ENCODE data around the gene MAN2C1. TPM values are rescaled to one million over a fixed set of nuclear protein-coding genes. Genes with fewer than 3 reads are reported as not detected.

MAN2C1 gene
- total and polyA plus RNA-seq, 4 donors = 49.2 to 768 (median 227) TPM

DNA sequence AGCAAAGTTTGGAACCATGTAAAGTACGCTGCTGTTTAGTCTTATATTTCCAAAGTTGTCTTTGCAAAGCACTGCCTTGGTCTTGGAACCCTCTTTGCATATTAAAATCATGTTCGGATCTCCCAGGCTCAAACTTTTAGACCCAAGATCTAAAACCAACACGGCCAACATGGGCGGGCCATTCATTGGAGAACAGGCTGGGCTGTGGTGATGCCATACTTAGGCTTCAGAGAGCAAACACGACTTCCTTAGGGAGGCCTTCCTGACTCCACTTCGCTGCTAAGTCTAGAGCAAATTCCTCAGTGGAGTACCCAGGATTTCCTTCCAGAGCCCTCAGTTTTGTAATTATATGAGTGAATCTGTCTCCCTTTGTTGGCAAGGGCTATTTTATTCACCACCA lies 3.5 kb downstream of the MAN2C1 start:
- peaks cover 0 to 4% of the 10 kb centered on the region in 2 donors for H3K36me3 ChIP-seq (ENCODE audit: control insufficient read depth in 1 of 2, insufficient read depth in 2 of 2, low read length in 1 of 2)
- H3K4me1 ChIP-seq (ENCODE audit: control insufficient read depth in 1 of 2, insufficient read depth in 2 of 2, low read length in 2 of 2) = no peaks in the 10 kb centered on the region
- DNase-seq = no peak
- ATAC-seq (ENCODE audit: low FRiP score) = no peak
- H3K27ac ChIP-seq (ENCODE audit: low read depth in 1 of 2, low read length in 2 of 2) = no peak overlapping the region
- intact Hi-C loops (cut with DNase I) = loop anchor here (5.0 to 10.0 kb wide), 2 partner anchors 87 to 260 kb away; partner anchors contain the start of genes SIN3A (in 1 of the 2) and SNUPN (in 1 of the 2)
- 92% methylated on average over 6 of the region's 6 CpGs for WGBS, 2 donors
- no peaks in the 10 kb centered on the region for H3K9me3 ChIP-seq (ENCODE audit: control insufficient read depth, low read length)
- H3K4me3 ChIP-seq (ENCODE audit: low read length in 2 of 2) = no peak overlapping the region
- H3K27me3 ChIP-seq (ENCODE audit: control insufficient read depth in 1 of 2, insufficient read depth in 2 of 2, low read length in 1 of 2) = no peaks in the 10 kb centered on the region

DNA sequence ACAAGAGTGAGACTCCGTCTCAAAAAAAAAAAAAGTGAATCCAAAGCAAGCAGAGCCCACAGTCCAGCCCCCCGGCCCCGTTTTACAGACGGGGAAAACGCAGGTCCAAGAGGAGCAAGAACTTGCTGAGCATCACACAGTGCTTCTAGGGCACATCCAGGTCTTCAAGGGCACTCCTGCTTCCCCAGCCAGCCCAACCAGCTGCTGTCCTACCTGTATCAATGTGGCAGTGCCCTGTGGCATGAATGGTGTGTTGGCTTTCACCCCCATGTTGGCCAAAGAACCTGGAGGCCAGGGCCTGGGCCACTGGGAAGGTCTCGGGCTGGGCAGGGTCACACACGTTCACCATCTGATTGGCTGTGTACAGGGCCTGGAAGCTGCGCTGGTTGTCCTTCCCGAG lies 4.6 kb downstream of the MAN2C1 start:
- WGBS, 2 donors = 89% methylated on average over 9 of the region's 9 CpGs
- no peak overlapping the region for H3K4me3 ChIP-seq (ENCODE audit: low read length in 2 of 2)
- ATAC-seq (ENCODE audit: low FRiP score) (no peak), DNase-seq (no peak)
- no peaks in the 10 kb centered on the region for H3K4me1 ChIP-seq (ENCODE audit: control insufficient read depth in 1 of 2, insufficient read depth in 2 of 2, low read length in 2 of 2)
- peaks cover 0 to 4% of the 10 kb centered on the region in 2 donors for H3K36me3 ChIP-seq (ENCODE audit: control insufficient read depth in 1 of 2, insufficient read depth in 2 of 2, low read length in 1 of 2)
- H3K9me3 ChIP-seq (ENCODE audit: control insufficient read depth, low read length) = no peaks in the 10 kb centered on the region
- H3K27ac ChIP-seq (ENCODE audit: low read depth in 1 of 2, low read length in 2 of 2) = no peak overlapping the region
- no peaks in the 10 kb centered on the region for H3K27me3 ChIP-seq (ENCODE audit: control insufficient read depth in 1 of 2, insufficient read depth in 2 of 2, low read length in 1 of 2)
- intact Hi-C loops (cut with DNase I) = loop anchor here in 1 of 2 donors (10.0 kb wide), 1 partner anchor 261 kb away; the partner anchor contains the start of gene SNUPN

DNA sequence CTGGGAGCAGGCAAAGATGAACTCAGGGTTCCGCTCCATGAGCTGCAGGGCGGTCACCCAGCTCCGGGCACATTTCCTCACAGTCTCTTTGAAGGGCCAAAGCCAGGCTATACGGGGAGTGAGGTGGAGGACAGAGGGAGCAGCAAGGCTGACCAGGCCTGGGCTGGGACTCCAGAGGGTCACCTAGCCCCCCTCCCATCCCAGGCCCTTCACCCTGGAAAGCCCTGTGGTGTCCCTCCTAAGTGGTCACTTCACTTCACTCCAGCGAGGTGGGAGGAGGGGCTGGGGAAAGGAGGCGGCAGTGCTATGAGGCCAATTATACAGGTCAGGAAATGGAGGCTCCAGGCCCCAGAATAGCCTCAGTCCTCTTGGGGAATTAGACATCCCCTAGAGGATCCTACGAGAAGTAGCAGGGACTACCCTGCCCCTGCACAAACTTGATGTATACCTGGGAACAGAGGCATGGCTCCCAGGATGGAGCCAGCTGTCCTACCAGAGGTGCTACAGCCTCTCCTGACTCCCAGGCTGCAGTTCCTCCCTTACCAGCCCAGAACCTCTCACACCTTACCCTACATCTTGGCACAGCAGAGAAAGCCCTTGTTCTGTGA lies 5.7 kb downstream of the MAN2C1 start:
- Histone ChIP-seq H3K9me3 (ENCODE audit: control insufficient read depth, low read length) (no peaks in the 10 kb centered on the region), H3K27me3 (ENCODE audit: control insufficient read depth in 1 of 2, insufficient read depth in 2 of 2, low read length in 1 of 2) (no peaks in the 10 kb centered on the region), H3K27ac (ENCODE audit: low read depth in 1 of 2, low read length in 2 of 2) (no peak overlapping the region), H3K4me1 (ENCODE audit: control insufficient read depth in 1 of 2, insufficient read depth in 2 of 2, low read length in 2 of 2) (no peaks in the 10 kb centered on the region), H3K36me3 (ENCODE audit: control insufficient read depth in 1 of 2, insufficient read depth in 2 of 2, low read length in 1 of 2) (peaks cover 0 to 7% of the 10 kb centered on the region in 2 donors), H3K4me3 (ENCODE audit: low read length in 2 of 2) (no peak overlapping the region)
- DNase-seq (no peak), ATAC-seq (ENCODE audit: low FRiP score) (no peak)
- intact Hi-C loops (cut with DNase I) = loop anchor here in 1 of 2 donors (10.0 kb wide), 1 partner anchor 262 kb away; the partner anchor contains the start of gene SNUPN
- 83 to 84% methylated on average over 7 of the region's 7 CpGs for WGBS, 2 donors

DNA sequence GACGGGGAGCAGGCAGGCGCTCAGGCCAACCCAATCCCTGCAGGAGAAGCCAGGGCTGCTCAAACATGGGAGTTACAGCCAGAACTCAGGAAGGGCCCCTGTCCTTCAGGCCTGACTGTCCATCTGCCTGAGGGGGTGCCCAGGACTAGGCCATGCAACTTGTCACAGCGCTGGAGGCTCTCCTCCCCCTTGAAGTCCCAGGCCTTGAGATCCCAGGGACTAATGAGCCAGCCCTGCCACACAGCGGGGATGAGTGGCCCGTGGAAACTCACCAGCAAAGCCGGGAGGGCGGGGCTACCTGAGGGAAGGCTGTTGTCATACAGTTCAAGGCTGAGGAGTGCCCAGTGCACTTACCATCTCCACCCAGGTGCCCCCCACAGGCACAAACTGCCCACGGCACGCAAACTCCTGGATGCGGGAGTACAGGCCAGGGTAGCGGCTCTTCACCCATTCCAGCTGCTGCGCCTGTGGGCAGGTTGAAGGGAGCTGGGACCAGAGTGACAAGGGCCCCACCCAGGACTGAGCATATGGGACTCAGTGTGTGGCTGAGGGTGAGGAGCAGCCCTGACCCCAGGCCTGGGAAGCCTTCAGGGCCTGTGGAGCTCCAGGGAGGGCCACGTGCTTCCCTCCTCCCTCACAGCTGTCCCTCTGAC lies 6.3 kb downstream of the MAN2C1 start:
- H3K27ac ChIP-seq (ENCODE audit: low read depth in 1 of 2, low read length in 2 of 2) = no peak overlapping the region
- H3K4me1 ChIP-seq (ENCODE audit: control insufficient read depth in 1 of 2, insufficient read depth in 2 of 2, low read length in 2 of 2) = no peaks in the 10 kb centered on the region
- H3K4me3 ChIP-seq (ENCODE audit: low read length in 2 of 2) = no peak overlapping the region
- ATAC-seq (ENCODE audit: low FRiP score) = no peak
- intact Hi-C loops (cut with DNase I) = loop anchor here in 1 of 2 donors (10.0 kb wide), 1 partner anchor 263 kb away; the partner anchor contains the start of gene SNUPN
- peaks cover 0 to 7% of the 10 kb centered on the region in 2 donors for H3K36me3 ChIP-seq (ENCODE audit: control insufficient read depth in 1 of 2, insufficient read depth in 2 of 2, low read length in 1 of 2)
- WGBS, 2 donors = 84 to 91% methylated on average over 13 of the region's 13 CpGs
- H3K27me3 ChIP-seq (ENCODE audit: control insufficient read depth in 1 of 2, insufficient read depth in 2 of 2, low read length in 1 of 2) = no peaks in the 10 kb centered on the region
- H3K9me3 ChIP-seq (ENCODE audit: control insufficient read depth, low read length) = no peaks in the 10 kb centered on the region
- DNase-seq = peak in 1 of 2 donors; percentile 37

DNA sequence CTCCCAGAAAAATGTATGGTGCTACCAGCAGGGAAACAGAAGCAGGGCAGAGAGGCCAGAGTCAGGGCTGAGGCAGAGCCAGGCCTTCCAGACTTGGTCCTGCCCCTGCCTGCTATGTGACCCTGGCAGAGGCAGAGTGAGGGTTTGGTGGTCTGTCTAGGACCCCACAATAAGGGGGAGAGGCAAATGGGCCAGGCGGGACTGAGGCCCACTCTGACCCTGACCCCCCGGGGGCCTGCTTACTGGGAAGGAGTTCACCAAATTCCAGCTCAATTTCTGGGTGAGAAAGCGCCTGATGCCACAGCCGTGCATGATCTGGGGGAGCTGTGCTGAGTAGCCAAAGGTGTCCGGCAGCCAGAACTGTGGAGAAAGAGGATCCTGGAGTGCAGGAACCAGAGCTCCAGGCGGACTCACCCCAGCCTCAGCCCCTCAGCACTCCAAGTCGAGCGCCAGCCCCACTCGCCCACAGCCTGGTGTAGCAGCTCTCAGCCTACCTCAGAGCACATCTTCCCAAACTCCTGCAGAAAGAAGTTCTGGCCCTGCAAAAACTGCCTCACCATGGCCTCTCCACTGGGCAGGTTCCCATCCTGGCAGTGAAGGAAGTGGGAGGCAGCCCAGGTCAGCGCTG lies 6.9 kb downstream of the MAN2C1 start:
- H3K36me3 ChIP-seq (ENCODE audit: control insufficient read depth in 1 of 2, insufficient read depth in 2 of 2, low read length in 1 of 2) = peaks cover 0 to 7% of the 10 kb centered on the region in 2 donors
- no peak overlapping the region for H3K27ac ChIP-seq (ENCODE audit: low read depth in 1 of 2, low read length in 2 of 2)
- ATAC-seq (ENCODE audit: low FRiP score) = no peak
- no peaks in the 10 kb centered on the region for H3K9me3 ChIP-seq (ENCODE audit: control insufficient read depth, low read length)
- 93% methylated on average over 10 of the region's 10 CpGs for WGBS, 2 donors
- peak in 1 of 2 donors; percentile 40 for DNase-seq
- intact Hi-C loops (cut with DNase I) = loop anchor here in 1 of 2 donors (10.0 kb wide), 1 partner anchor 263 kb away; the partner anchor contains the start of gene SNUPN
- H3K27me3 ChIP-seq (ENCODE audit: control insufficient read depth in 1 of 2, insufficient read depth in 2 of 2, low read length in 1 of 2) = no peaks in the 10 kb centered on the region
- H3K4me3 ChIP-seq (ENCODE audit: low read length in 2 of 2) = no peak overlapping the region
- H3K4me1 ChIP-seq (ENCODE audit: control insufficient read depth in 1 of 2, insufficient read depth in 2 of 2, low read length in 2 of 2) = no peaks in the 10 kb centered on the region

DNA sequence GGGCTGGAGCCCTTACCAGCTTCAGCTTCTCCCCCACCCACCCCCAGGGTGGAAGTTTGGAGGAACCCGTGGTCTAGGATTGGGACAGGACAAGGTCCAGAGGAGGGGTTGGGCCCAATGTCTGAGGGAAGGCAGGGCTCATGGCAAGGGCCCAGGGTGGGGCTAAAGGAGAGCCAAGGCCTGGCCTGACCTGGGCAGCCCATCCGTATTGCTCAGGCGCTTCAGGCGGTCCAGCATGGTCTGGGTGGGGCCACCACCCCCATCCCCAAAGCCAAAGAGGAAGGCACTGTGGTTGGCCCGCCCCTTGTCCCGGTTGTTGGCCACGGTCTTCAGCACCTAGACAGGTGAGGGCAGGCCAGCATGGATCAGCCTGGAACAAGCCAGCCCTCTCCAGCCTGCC lies 7.6 kb downstream of the MAN2C1 start:
- Histone ChIP-seq H3K36me3 (ENCODE audit: control insufficient read depth in 1 of 2, insufficient read depth in 2 of 2, low read length in 1 of 2) (peaks cover 0 to 7% of the 10 kb centered on the region in 2 donors), H3K4me1 (ENCODE audit: control insufficient read depth in 1 of 2, insufficient read depth in 2 of 2, low read length in 2 of 2) (no peaks in the 10 kb centered on the region), H3K27me3 (ENCODE audit: control insufficient read depth in 1 of 2, insufficient read depth in 2 of 2, low read length in 1 of 2) (no peaks in the 10 kb centered on the region), H3K4me3 (ENCODE audit: low read length in 2 of 2) (no peak overlapping the region), H3K27ac (ENCODE audit: low read depth in 1 of 2, low read length in 2 of 2) (no peak overlapping the region), H3K9me3 (ENCODE audit: control insufficient read depth, low read length) (no peaks in the 10 kb centered on the region)
- 93 to 94% methylated on average over 7 of the region's 7 CpGs for WGBS, 2 donors
- peak in 1 of 2 donors; percentile 29 for DNase-seq
- intact Hi-C loops (cut with DNase I) = loop anchor here in 1 of 2 donors (10.0 kb wide), 1 partner anchor 264 kb away; the partner anchor contains the start of gene SNUPN
- no peak for ATAC-seq (ENCODE audit: low FRiP score)

DNA sequence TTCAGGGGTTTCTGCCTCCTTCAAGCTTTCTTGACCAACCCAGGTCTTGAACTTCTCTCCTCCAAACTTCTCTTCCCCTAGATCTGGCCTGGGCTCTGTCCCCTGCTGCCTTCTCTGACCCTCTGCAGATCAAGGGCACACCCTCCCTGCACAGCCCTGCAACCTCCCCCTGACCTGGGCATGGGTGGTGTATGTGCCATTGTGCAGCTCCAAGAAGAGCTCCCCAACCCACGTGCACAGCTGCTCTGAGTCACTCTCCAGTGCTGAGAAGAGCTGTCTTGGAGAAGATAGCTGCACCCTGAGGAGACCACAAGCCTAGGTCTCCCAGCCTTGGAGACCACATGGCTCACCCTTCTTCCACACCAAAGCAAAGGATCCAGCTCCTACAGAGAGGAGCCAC lies 8.0 kb downstream of the MAN2C1 start:
- Histone ChIP-seq H3K4me1 (ENCODE audit: control insufficient read depth in 1 of 2, insufficient read depth in 2 of 2, low read length in 2 of 2) (no peaks in the 10 kb centered on the region), H3K9me3 (ENCODE audit: control insufficient read depth, low read length) (no peaks in the 10 kb centered on the region), H3K27me3 (ENCODE audit: control insufficient read depth in 1 of 2, insufficient read depth in 2 of 2, low read length in 1 of 2) (no peaks in the 10 kb centered on the region), H3K4me3 (ENCODE audit: low read length in 2 of 2) (no peak overlapping the region), H3K27ac (ENCODE audit: low read depth in 1 of 2, low read length in 2 of 2) (no peak overlapping the region), H3K36me3 (ENCODE audit: control insufficient read depth in 1 of 2, insufficient read depth in 2 of 2, low read length in 1 of 2) (peaks cover 0 to 7% of the 10 kb centered on the region in 2 donors)
- DNase-seq (no peak), ATAC-seq (ENCODE audit: low FRiP score) (no peak)
- 56 to 74% methylated on average over 1 of the region's 1 CpG for WGBS, 2 donors
- intact Hi-C loops (cut with DNase I) = loop anchor here in 1 of 2 donors (10.0 kb wide), 1 partner anchor 264 kb away; the partner anchor contains the start of gene SNUPN

DNA sequence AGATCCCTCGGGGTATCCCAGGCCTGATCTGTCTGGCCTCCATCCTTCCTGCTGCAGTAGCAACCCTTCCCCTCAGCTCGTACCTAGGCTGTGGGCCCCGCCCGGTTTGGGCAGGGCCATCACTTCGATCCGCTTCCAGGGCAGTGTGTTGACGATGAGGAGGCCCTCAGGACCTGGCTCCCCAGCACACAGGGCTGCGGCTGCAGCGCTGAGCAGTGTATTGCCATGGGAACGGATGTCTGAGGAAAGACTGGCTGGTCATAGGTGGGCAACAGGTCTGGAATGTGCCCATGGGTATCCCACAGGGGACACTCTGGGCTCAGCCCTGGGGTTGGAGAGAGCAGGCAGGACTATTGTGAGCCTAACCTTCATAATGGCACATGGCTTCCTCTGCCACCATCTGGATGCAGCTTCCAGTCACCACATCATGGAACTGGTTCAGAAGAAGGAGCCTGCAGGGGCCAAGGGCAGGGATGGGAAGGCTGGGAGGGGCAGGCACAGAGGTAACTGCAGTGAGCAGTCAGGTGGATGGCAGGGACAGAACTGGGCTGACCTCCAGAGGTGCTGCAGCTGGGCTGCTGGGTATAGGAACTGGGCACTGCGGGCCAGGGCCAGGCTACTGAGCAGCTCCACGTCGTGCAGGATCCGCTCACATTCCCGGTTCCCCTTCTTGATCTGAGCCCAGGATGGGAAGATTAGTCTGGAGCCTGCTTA lies 8.7 kb downstream of the MAN2C1 start:
- no peaks in the 10 kb centered on the region for H3K4me1 ChIP-seq (ENCODE audit: control insufficient read depth in 1 of 2, insufficient read depth in 2 of 2, low read length in 2 of 2)
- intact Hi-C loops (cut with DNase I) = loop anchor here in 1 of 2 donors (10.0 kb wide), 1 partner anchor 265 kb away; the partner anchor contains the start of gene SNUPN
- no peaks in the 10 kb centered on the region for H3K9me3 ChIP-seq (ENCODE audit: control insufficient read depth, low read length)
- H3K27me3 ChIP-seq (ENCODE audit: control insufficient read depth in 1 of 2, insufficient read depth in 2 of 2, low read length in 1 of 2) = no peaks in the 10 kb centered on the region
- DNase-seq = peak in 1 of 2 donors; percentile 28
- H3K27ac ChIP-seq (ENCODE audit: low read depth in 1 of 2, low read length in 2 of 2) = no peak overlapping the region
- H3K4me3 ChIP-seq (ENCODE audit: low read length in 2 of 2) = no peak overlapping the region
- H3K36me3 ChIP-seq (ENCODE audit: control insufficient read depth in 1 of 2, insufficient read depth in 2 of 2, low read length in 1 of 2) = peaks cover 0 to 7% of the 10 kb centered on the region in 2 donors
- WGBS, 2 donors = 88 to 90% methylated on average over 15 of the region's 15 CpGs
- ATAC-seq (ENCODE audit: low FRiP score) = no peak
